ENCODE data around the gene RPS27L.

RPS27L gene

DNA sequence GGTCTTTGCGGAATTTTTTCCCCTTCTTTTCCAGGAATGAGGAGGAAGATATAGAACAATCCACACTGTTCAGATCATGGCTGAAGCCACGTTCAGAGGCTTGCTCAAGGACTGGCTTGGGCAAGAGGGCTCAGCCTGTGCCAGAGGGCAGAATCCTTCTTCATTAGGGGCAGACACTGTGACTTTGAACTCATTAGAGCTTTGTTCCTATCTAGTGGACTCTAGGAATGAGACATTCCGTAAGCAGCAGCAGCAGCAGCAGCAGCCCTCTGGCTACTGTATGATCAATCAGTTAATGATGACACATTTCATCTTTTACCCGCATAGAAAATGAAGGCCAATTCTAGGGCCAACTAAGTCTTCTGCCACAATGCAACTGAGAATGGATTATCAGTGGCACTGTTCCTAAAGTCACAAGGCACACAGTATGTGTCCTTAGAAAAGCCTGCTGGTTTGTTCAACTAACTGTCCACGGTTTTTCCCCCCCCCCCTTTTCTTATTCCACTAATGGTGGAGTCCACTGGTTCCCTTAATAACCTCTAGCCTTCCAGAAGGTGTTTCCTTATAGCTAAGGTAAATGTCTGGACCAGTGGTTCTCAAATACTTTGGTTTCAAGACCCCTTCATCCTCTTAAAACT, 30.4 kb upstream of the RPS27L start:
- no peak for DNase-seq

DNA sequence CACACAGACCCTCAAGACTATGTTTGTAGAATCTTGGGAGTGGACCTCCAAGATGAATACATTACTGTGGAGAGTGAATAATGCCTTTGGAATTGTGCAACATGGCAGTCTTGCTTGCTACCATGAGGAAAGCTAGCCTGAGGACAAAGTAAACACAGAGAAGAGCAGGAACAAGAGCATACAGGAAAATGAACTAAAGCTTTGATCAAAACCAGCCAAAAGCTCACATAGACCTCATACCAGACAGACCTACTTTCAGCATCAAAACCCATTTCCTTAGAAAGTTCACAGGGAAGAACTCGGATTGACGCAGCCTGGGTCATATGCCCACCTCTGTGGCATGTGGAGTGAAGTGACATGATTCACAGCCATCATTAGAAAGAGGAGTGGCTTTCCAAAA, 28.8 kb upstream of the RPS27L start:
- peak; percentile 2 for DNase-seq

DNA sequence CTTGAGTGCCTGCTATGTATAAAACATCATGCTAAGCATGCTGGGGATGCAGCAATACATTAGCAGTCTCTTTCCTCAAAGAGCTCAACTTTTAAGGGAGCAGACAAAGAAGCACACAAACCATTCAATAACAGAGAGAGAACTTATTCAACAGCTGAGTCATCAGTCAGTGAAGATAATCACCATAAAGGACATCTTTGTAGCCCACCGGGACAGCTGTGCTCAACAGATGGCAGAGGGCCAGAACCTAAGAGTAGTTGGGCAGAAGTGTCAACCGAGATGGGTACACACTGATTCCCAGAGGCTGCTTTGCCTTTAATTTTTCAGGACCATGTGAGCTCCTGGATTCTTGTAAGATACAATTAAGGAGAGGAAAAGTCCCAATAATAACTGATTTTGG, 27.9 kb upstream of the RPS27L start:
- DNase-seq: no peak

DNA sequence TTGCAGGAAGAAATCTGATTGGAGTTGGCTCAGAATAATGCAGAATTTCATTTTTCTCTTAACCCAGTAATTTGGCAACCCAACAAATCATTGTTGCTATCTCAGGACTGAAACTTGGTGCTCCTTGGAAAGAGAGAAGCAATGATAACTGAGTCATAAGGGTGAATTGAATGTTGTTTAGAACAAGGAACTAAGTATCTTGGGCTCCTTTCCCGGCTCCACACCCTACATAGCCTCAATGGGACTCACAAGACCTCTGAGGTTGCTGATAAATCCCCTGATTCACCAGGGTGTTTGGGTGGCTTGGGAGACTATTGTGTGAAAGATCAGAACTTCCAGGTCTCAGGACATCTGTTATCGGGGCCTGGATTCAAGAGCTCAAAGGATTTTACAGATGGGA, 24.4 kb upstream of the RPS27L start:
- no peak for DNase-seq

DNA sequence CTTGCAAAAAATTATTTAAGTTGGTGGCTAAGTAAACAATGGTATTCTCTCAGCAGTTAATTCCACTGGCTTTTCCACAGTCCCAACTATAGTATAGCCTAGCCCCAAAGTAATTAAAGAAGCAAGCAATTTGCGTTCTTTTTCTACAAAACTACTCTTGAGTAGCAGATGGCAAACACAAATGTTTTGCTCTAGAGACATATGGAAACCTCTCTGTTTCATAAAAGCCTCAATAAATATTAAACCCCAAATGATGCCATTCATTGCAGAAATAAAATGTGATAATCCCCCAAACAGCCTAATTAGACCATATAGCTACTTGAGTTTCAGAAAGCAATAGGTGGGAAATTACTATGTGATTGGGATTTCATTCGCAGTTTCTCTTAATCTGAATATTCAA, 23.5 kb upstream of the RPS27L start:
- DNase-seq: no peak

DNA sequence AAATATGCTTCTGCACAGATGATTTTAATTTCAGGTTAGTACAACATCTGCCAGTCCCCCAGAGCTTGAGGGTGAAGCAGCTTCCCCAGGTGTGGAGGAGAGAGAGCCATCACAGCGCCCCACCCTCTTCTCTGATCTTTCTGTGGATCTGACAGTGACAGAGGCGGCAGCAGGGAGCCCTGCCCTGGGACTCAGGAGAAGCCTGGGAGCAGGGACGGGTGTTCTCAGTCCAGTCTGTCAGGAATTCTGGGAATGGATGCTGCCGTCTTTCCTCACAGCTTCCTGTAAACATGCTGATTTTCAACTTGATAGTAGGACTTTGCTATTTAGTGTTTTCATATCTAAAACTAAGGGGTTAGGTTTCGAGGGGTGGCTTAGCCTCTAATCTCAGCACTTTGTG, 20.8 kb upstream of the RPS27L start:
- no peak for DNase-seq

DNA sequence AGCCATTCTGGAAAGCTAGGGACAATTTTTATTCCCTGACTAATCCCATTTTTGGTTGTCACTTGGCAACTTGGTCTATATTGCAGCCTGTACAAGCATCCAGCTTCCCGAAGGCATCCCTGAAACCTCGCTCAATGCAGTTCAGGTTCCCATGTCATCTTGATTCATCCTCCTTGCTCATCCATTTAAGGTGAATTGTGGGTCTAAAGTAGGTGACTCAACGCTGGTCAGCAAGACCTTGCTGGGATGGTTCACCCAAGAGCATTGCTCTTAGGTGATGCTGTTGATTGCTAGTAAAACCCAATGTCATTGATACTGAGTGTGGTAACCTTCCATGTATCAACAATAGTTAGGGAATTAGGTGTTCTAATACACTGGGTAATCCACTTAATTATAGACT, 19.0 kb upstream of the RPS27L start:
- no peak for DNase-seq

DNA sequence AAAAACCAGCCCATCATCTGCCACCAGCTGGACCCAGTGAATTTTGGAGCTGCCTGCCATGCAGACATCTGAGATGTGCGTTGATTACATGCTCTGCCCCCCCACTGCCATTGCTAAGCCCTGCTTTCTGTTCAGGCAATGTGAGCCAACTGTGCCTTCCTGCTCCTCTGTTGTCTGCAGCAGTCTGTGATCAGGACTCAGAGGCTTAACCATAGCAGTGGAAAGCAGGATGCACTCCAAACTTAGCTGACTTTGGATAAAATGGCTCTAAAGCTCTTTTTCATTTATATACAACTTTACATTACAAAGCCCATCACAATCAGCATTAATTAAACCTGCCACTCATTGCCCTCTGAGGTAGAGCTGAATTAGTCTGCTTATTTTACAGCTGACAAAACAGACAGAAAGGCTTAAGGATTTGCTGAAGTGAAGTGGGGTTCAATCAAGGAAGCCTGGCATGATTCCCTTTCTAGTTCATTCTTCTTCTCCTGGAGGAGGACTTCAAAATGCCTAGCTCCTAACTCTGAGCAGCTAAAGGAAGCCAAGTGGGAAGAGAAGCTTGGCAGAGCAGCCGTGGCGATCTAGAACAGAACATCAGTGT, 15.7 kb upstream of the RPS27L start:
- DNase-seq: no peak

DNA sequence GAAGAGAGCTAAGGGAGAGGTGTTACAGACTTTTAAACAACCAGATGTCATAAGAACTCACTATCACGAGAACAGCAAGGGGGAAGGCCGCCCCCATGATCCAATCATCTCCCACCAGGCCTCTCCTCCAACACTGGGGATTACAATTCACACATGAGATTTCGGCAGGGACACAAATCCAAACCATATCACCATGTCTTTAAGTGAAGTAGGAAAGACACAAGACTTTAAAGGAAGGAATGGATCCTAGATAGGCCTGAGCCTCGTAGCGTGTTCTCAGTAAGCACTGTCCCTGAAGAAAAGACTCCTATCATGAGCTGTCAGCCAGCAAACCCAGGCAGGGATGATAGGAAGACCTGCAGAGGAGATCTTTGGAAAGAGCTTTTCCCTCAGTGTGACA, 15.1 kb upstream of the RPS27L start:
- DNase-seq: no peak

DNA sequence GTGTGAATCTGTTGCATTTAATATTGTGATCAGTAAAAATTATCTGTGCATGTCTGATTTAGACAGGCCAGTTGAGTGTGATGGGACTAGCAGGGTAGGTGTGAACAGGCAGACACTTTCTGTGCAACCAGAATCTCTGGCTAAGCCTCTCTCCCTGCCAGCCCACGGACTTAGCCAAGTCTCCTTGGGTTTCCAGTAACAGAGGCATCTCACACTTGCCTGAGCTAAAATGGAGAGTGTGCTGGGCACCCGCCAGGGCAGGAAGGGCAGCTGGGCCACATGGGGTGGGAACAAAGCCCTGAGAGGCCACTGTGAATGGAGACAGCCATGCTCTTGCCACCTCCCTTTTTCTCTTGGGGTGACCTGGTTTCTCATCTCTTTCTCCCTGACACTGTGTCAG, 12.5 kb upstream of the RPS27L start:
- DNase-seq: no peak

DNA sequence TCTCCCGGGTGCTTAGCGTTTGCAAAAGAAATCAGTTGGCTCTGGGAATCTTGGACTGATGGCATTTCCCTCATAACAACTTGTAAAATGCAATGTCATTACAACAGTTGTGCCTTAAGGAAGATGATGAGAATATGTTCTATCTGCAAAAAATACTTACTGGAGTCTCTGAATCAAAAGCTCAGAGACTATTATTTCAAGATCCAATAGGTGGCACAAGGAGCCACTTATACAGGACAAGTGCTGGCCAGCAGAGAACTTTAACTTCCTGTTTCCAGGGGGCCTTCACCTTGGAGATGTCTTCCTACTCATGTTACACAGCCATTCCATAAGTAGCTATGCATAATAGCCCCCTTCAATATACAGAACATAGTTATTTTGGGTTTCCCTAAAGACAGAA, 8.9 kb upstream of the RPS27L start:
- DNase-seq: no peak

DNA sequence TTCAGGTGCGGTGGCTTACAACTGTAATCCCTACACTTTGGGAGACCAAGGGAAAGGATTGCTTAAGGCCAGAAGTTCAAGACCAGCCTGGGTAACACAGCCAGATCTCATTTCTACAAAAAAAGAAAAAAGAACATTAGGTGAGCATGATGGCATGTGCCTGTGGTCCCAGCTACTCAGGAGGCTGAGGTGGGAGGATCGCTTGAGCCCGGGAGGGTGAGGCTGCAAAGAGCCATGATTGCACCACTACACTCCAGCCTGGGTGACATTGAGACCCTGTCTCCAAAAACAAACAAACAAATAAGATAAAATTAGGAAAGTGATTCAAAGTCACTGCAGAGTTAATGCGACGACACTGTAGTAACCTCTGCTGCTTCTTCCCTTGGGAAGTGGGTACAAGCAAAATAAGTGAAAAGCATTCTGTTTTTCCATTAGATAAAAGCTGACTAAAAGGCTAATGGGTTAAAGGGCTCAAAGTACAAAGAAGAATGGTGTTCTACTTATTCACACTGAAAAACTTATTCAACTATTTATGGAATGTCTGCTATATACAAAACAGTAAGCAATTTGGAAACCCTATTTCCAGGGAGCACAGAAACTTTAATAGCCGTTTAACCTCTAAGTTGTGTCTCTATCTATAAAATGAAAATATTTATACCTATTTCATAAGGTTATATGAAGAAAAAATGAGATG, 8.0 kb upstream of the RPS27L start:
- no peak for DNase-seq

DNA sequence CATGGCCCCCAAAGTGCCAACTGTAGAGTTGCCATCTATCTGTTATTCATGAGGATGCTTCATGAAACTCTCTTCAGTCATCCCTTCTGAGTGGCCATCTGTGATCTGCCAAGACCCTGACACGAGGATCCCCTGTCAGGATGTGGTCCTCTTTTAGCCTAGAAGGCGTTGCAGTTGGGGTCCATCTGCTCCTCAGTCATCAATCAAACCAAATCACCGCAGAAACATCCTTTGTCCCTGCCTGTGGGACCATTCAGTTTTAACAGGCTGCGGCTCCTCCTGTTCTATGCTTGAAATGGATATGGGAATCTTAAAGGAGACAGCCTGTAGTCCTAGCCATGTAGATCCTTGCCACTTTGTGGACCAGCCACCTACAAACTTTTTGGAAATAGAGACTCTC, 5.9 kb upstream of the RPS27L start:
- no peak for DNase-seq

DNA sequence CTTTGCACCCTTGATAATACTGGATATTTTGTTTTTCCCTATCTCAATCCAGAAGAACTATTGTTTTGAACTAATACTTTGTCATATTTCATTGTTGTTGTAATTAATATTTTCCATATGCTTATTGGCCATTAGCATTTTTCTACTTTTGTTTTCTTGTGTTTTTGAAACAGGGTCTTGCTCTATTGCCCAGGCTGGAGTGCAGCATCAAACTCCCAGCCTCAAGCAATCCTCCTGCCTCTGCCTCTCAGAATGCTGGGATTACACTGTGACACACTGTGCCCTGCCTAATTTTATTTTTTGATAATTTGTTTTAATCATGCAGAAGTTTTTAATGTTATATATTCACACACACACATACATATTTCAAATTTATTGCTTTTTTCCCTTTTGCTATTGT, 3.4 kb upstream of the RPS27L start:
- no peak for DNase-seq

DNA sequence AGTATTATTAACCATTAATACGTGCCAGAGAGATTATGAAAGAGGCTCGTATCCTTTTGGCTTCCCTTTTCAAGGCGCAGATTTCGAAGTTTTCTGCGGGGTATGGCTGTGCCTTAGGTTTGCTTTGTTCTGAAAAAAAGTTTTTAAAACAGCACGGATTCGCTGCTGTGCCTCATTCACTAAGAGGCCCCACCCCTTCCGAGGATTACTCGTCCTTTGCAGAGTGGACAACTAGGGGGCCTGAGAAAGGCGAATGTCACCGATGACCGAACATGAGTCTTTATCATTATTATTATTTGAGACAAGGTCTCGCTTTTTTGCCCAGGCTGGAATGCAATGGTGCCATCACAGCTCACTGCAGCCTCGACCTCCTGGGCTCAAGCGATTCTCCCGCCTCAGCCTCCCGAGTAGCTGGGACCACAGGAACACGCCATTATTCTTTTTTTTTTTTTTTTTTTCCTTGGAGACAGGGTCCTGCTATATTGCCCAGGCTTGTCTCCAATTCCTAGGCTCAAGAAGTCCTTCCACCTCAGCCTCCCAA, 684 bp upstream of the RPS27L start:
- DNase-seq: peak; percentile 57

DNA sequence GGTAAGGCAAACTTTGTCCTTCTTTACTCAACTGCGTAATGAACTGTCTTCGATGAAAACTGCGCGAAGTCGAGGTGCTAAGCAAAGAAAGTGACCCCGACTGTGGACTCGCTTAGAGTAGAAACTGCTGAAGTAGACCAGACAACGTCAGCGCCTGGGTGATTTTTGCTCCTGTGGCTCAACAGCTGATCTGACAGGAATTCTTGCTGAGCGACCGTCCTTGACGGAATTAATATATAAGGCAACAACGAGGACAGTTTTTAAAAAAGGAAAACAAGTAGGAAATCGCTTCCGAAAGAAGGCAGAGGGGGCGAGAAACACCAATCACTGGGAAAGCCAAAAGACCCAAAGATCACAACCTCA, 541 bp downstream of the RPS27L start:
- DNase-seq: peak; percentile 56

DNA sequence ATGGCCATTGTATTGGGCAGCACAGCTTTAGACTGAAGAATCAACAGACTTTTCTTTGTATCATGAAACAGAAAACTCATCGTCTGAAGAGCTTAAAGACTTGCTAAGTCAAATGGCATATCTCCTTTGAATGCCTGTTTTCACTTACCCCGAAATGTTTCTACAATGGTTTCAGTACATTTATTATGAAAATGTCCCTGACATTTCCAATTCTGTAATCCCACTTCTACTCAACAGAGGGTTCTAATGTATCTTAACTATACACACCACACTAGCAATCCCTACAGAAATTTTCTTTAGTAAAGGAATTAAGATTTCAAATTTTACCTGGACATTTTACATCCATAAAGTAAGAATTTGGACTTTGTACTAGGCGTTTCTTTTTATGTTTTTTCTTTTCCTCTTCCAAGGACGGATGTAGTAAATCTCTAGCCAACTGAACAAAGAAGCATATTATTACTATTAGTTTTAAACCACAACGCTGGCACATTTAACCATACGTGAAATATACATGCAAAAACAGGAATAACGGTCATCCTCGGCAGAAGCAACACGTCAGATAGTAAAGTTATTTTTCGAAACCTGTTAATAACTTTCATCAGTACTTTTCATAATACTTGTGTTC, 1.1 kb downstream of the RPS27L start:
- peak; percentile 15 for DNase-seq

DNA sequence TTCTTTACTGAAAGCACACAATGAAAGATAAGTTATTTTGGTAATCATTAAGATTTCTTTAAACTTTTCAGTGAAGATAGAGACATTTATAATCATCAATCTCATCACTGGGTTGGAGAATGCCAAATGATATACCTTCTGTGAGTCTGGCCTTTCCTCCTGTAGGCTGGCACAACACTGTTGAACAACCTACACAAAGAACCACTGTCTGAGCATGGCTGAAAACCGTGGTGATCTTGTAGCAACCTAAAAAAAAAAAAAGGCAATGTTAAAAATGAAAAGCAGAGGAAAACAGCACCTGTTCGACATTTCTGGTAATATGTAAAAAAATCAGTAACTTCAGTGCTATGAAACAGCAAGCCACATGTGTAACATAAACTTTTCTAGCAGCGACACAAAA, 1.8 kb downstream of the RPS27L start:
- no peak for DNase-seq

DNA sequence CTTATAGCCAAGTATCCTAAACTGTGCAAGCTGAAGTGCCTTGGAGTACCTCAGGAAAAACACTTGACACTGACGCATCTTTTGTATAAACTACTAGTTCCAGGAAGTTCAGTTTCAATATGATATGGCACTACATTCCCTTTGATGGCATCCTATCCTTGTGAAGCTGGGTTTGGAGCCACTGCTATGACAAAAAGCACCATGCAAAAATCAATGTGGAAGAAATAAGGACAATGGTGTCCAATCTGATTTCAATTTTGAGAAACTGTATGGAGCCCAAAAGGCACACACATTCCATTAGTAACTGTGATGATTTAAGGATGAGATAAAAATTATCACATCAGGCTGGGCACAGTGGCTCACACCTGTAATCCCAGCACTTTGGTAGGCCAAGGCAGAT, 5.6 kb downstream of the RPS27L start:
- DNase-seq: peak; percentile 56

DNA sequence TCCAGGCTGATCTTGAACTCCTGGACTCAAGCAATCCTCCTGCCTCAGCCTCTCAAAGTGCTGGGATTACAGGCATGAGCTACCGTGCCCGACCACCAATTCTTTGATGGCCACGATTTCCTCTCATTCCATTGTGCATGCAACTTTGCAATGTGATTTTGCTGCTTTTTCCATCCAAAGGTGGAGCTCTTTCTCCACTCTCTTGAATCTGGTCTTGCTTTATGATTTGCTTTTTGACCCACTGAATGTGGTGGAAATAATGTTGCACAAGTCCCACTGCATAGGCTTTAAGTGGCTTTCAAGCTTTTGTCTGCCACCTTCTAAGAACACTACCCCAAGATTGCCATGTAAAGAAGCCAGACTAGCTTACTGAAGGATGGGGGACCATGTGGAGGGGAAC, 10.6 kb downstream of the RPS27L start:
- peak; percentile 4 for DNase-seq

DNA sequence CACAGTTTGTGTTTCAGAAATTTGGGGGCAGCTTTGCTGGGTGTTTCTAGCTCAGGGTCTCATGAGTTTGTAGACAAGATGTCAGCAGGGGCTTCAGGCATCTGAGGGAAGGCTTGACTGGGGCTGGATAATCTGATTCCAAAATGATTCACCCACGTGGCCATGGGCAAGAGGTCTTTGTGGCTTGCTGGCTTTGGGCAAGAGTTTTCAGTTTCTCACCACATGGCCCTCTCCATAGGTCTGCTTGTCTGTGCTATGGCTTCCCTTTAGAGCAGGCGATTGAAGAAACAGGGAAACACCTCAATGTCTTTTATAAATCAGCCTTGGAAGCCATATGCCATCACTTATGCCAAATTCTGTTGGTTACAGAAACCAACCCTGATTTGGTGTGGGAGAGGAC, 11.9 kb downstream of the RPS27L start:
- DNase-seq: no peak

DNA sequence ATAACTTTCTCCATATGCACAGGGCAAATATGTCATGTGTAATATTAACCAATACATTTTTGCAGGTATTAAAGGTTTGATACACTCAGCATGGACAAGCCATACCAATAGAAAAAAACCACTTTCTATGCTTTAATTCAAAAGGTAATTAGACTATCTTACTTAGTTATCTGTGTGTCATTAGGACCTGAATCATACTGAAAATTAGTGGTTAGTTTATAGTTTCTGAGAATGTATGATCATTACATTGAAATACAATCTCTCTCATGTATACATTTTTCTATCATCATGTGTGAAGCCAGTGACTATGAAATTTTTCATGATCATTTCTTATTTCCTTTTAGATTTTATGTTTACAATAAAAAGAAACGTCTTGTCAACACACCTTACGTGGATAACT, 16.3 kb downstream of the RPS27L start:
- no peak for DNase-seq

DNA sequence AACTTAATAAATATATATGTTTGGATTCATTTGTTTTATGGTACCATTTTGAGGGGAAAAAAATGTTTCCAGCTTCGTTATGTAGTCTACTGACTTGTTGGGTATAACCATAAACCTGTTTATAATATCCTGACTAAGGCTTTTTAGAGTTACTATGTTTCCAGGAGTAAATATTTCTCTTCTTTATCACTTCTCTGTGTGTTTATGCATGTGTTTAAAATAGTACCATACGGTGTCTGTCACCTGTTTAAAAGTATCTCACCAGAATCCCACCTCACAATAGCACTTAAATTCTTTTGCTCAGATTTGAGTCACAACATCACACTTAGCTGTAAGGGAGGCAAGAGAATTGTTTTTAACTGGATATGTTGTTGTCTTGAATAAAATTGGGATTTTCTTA, 20.5 kb downstream of the RPS27L start:
- no peak for DNase-seq

DNA sequence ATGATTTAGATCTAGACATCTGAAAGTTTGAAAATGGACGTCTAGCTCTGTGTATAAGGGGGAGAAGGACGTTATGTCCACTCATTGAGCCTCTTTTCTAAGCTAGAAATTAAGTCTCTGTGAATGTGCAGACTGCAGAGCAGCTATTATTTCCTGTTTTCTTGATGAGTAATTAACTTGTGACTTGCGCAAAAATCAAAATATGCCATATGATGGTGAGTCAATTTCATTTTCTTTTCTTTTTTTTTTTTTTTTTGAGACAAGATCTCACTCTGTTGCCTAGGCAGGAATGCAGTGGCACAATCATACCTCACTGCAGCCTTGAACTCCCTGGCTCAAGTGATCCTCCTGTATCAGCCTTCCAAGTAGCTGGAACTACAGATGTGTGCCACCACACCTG, 21.5 kb downstream of the RPS27L start:
- DNase-seq: no peak
